Measurements from ENCODE around the gene PURB.
"Not testable (repeated sequence)": the region's sequence is repeated elsewhere in the genome, so short reads cannot be mapped to it uniquely, and the experiment has no call there.

Gene PURB

GRCh38 chr7:44891372-44891771 lies 6.0 kb upstream of the PURB start:
- DNase-seq, result peak; percentile 42 to 66

- no peak for DNase-seq
Measured at GRCh38 chr7:44889086-44889781, 3.9 kb upstream of the PURB start.

GRCh38 chr7:44887293-44887692 lies 2.0 kb upstream of the PURB start:
- DNase-seq, result peak; percentile 39 to 64

GRCh38 chr7:44884621-44885393 lies 523 bp downstream of the PURB start:
- peak; percentile 55 to 58 for DNase-seq

- DNase-seq, result no peak
Measured at GRCh38 chr7:44883961-44884620, 1.2 kb downstream of the PURB start.

- DNase-seq, result no peak
Measured at GRCh38 chr7:44882899-44883298, 2.4 kb downstream of the PURB start.

GRCh38 chr7:44881610-44882009 lies 3.7 kb downstream of the PURB start:
- peak in 1 of 2 donors; percentile 34 for DNase-seq

- no peak for DNase-seq
Measured at GRCh38 chr7:44881066-44881600, 4.2 kb downstream of the PURB start.

GRCh38 chr7:44880317-44881018 lies 4.9 kb downstream of the PURB start:
- no peak for DNase-seq

GRCh38 chr7:44876393-44876792 lies 8.9 kb downstream of the PURB start:
- DNase-seq, result no peak

GRCh38 chr7:44875241-44875640 lies 10.1 kb downstream of the PURB start:
- no peak for DNase-seq

- DNase-seq, result no peak
Measured at GRCh38 chr7:44872787-44873186, 12.5 kb downstream of the PURB start.

GRCh38 chr7:44871918-44872317 lies 13.4 kb downstream of the PURB start:
- not testable (repeated sequence) for DNase-seq

- DNase-seq, result not testable (repeated sequence)
Measured at GRCh38 chr7:44870780-44871179, 14.6 kb downstream of the PURB start.

- not testable (repeated sequence) for DNase-seq
Measured at GRCh38 chr7:44870336-44870735, 15.0 kb downstream of the PURB start.

- DNase-seq, result no peak
Measured at GRCh38 chr7:44867073-44867995, 18.0 kb downstream of the PURB start.

GRCh38 chr7:44861949-44862348 lies 23.4 kb downstream of the PURB start:
- DNase-seq, result not testable (repeated sequence)

GRCh38 chr7:44858161-44858560 lies 27.2 kb downstream of the PURB start:
- no peak for DNase-seq

GRCh38 chr7:44854644-44855364 lies 30.5 kb downstream of the PURB start:
- DNase-seq, result no peak

GRCh38 chr7:44853391-44853790 lies 31.9 kb downstream of the PURB start:
- no peak for DNase-seq

GRCh38 chr7:44852590-44852989 lies 32.7 kb downstream of the PURB start:
- no peak for DNase-seq

Data from CD4-positive, alpha-beta T cell treated with Interleukin-4 for 1 hour (primary cell).